ENCODE measurements around the gene METTL1.

- TF ChIP-seq, protein P1, sequence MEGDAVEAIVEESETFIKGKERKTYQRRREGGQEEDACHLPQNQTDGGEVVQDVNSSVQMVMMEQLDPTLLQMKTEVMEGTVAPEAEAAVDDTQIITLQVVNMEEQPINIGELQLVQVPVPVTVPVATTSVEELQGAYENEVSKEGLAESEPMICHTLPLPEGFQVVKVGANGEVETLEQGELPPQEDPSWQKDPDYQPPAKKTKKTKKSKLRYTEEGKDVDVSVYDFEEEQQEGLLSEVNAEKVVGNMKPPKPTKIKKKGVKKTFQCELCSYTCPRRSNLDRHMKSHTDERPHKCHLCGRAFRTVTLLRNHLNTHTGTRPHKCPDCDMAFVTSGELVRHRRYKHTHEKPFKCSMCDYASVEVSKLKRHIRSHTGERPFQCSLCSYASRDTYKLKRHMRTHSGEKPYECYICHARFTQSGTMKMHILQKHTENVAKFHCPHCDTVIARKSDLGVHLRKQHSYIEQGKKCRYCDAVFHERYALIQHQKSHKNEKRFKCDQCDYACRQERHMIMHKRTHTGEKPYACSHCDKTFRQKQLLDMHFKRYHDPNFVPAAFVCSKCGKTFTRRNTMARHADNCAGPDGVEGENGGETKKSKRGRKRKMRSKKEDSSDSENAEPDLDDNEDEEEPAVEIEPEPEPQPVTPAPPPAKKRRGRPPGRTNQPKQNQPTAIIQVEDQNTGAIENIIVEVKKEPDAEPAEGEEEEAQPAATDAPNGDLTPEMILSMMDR (IDR thresholded peaks at IDR 0.05; ENCODE audit: borderline replicate concordance, extremely low read depth, low read length, poor library complexity, severe bottlenecking), result no peak
- no peak for TF ChIP-seq EZH2 (IDR thresholded peaks at IDR 0.05; ENCODE audit: borderline replicate concordance, low read depth, low read length, severe bottlenecking)
These were observed 37.3 kb downstream of the METTL1 start for GRCh38 chr12:57734591-57734990.
